ENCODE measurements around the gene EPHX1.
"Not testable (repeated sequence)": the region's sequence is repeated elsewhere in the genome, so short reads cannot be mapped to it uniquely, and the experiment has no call there.

EPHX1 gene

DNA sequence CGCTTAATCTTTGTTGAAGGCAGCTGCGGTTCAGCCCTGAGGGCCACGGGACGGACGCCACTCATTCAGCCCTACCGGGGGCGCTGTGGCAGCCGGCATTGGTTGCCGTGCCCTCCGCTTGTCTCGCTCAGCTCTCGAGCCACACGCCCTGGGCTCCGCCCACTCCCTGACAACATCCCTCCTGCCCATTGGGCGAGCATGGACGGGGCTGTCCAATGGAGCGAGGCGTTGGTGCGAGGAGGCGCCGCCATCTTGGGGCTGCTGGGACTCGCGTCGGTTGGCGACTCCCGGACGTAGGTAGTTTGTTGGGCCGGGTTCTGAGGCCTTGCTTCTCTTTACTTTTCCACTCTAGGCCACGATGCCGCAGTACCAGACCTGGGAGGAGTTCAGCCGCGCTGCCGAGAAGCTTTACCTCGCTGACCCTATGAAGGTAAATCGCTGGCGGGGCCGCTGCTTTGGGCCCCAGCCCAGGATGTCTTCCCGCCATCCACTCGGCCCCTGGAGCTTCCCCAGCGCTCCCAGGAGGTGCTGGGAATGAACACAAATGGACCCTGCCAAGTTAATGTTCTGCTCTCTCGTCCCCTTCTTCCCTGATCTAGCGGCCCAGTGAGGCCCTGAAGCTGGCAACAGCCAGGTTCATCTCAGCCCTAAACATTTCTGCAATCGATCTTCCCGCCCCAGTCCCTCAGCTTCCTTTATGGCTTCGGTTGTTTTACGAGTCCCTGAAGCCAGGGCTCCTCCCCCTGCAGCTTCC, 32.2 kb upstream of the EPHX1 start, which contains the start of gene SRP9:
TSS of gene SRP9 (plus strand) at position 244 of the 754 bp plus-strand sequence. CDS start at position 359, 115 bp downstream.
- DNase-seq, result peak; percentile 99

DNA sequence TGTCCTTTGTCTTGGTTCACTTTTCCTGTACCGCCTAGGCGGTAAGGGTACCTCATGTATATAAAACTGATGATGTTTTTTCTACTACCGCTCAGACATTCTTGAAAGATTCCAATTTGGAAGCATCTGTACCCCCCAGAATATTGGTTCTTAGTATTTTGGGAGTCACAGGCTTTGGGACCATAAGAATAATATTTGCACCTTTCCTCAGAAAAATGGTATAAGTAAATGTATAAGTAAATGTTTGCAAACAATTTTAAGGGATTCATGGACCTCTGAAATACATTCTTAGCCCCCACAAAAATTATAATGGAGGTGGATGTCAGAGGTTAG, 31.6 kb upstream of the EPHX1 start:
- no peak for DNase-seq

- peak; percentile 10 for DNase-seq
These were observed 30.8 kb upstream of the EPHX1 start for GRCh38 chr1:225779165-225779564.

DNA sequence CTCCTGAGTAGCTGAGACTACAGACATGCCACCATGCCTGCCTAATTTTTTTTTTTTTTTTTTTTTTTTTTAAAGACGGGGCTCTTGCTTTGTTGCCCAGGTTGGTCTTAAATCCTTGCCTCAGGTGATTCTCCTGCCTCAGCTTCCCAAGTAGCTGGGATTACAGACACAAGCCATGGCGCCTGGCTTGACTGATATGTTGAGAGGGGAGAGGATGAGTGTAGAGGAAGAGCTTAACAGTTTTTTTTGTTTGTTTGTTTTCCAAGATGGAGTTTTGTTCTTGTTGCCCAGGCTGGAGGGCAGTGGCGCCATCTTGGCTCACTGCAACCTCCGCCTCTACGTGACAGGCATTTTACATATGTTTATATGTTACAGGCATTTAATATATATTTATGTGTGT, 29.8 kb upstream of the EPHX1 start:
- DNase-seq, result no peak

- DNase-seq, result no peak
These were observed 29.3 kb upstream of the EPHX1 start for GRCh38 chr1:225780630-225781029.

DNA sequence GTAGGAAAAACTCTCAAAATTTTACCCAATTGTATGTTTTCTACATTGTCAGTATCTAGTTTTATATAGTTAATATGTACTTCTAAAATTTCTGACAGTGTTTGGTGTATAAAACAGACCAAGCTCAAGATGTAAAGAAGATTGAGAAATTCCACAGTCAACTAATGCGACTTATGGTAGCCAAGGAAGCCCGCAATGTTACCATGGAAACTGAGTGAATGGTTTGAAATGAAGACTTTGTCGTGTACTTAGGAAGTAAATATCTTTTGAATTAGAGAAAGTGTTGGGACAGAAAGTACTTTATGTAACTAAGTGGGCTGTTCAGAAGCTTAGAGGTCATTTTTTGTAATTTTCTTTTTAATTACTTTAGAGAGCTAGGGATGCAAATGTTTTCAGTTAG, 20.8 kb upstream of the EPHX1 start:
- not testable (repeated sequence) for DNase-seq

- no peak for DNase-seq
These were observed 15.0 kb upstream of the EPHX1 start for GRCh38 chr1:225794954-225795353.

DNA sequence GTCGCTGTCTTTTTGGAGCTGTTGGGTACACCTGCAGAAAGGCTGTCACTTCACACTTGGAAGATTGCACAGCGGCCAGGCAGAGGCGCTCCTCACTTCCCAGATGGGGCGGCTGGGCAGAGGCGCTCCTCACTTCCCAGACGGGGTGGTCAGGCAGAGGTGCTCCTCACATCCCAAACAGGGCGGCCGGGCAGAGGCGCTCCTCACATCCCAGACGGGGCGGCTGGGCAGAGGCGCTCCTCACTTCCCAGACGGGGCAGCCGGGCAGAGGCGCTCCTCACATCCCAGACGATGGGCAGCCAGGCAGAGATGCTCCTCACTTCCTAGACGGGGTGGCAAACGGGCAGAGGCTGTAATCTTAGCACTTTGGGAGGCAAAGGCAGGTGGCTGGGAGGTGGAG, 13.8 kb upstream of the EPHX1 start:
- not testable (repeated sequence) for DNase-seq

GRCh38 chr1:225801146-225801545, 8.8 kb upstream of the EPHX1 start:
- DNase-seq, result not testable (repeated sequence)

DNA sequence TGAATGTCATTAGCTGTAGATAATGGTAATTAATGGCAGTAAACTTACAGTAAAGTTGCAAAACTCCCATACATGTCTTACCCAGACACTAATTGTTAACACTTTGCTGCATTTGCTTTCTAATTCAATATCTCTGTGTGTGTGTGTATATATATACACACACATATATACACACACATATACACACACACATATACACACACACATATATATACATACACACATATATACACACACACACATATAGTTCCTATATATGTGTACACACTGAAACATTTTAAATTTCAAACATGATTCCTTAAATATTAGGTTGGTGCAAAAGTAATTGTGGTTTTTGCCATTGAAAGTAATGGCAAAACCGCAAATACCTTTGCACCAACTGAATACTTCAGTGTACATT, 3.7 kb upstream of the EPHX1 start:
- no peak for DNase-seq

GRCh38 chr1:225806736-225807135, 3.2 kb upstream of the EPHX1 start:
- DNase-seq, result not testable (repeated sequence)

GRCh38 chr1:225808136-225808535, 1.8 kb upstream of the EPHX1 start:
- no peak for DNase-seq

DNA sequence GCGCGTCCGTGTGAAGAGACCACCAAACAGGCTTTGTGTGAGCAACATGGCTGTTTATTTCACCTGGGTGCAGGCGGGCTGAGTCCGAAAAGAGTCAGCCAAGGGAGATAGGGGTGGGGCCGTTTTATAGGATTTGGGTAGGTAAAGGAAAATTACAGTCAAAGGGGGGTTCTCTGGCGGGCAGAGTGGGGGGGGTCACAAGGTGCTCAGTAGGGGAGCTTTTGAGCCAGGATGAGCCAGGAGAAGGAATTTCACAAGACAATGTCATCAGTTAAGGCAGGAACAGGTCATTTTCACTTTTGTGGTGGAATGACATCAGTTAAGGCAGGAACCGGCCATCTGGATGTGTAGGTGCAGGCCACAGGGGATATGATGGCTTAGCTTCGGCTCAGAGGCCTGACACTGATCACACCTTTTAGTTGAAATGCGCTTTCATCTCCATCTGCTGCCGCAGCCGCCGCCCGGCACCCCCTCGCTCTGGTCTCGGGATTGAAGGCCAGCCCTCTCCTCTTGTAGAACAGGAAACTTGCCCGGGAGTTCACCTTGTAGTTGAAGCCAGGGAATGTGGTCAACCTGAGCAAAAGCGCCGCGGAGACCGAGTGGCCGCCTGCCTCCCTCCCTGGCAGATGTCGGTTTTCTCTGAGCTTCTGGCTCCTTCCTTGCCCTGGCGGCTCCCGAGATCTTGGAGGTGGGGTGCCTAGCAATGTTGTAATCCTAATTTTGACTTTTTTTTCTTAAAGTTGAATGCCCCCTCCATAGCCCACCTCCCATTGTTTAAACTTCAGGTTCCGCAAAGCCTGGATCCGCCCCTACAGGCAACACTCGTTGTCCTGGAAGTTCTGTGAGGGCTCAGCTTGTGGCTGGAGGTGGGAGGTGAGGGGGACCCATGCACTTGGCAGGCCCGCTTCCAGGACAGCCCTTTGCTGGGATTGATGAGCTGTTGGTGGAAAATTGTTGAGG, 935 bp downstream of the EPHX1 start:
- DNase-seq, result not testable (repeated sequence)

- no peak for DNase-seq
These were observed 1.9 kb downstream of the EPHX1 start for GRCh38 chr1:225811622-225812487.

DNA sequence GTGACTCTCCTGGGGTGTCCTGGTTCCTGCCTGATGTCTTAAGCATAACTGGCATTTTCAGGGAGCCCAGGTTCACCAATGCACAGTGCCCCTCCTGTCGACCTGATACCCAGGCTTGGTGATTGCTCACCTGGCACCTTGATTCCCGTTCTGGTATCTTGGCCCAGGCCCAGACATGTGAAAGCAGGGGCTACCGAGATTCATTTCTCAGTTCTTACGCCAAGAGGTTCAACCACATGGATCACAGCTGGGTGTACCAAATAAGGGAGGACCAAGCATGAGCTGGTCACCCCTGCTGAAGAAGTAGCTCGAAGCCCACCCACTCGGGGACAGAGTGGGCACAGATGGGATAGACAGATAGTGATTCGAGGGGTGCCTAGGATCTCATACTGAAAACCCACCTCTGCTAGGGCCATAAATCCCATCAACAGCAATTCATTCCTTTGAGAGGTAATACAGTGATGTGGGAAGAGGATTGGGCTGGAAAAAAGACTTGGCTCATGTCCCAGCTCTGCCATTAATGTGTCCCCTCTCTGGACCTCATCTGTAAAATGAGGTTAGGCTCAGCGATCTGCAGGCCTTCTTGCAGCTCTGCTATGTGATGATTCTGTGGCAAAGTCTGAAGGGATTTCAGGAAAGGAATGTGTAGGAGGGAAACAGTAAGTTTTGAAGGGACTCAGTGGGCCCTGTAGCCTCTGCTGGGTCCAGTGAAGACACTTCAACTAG, 2.7 kb downstream of the EPHX1 start:
- DNase-seq, result no peak

GRCh38 chr1:225813214-225813964, 3.5 kb downstream of the EPHX1 start:
- no peak for DNase-seq

DNA sequence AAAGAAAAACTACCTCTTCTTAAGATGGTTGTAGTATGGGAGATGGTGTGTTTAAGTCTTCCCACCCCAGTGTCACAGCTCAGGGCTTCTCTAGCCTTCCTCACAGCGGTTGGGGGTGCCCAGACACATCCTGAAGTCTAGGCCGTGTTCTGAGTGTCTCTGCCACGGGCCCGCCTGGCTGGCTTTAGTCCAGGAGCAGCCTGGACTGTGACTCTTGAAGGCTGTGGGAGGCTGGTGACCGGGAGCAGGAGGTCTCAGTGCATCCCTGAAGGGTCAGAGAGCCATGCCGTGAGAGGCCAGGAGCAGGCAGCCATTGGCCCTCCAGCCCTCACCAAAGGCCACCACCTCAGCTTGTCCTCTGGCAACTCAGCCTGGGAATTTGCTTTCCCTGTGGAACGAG, 4.5 kb downstream of the EPHX1 start:
- DNase-seq, result no peak

- DNase-seq, result not testable (repeated sequence)
These were observed 5.2 kb downstream of the EPHX1 start for GRCh38 chr1:225815090-225815489.

DNA sequence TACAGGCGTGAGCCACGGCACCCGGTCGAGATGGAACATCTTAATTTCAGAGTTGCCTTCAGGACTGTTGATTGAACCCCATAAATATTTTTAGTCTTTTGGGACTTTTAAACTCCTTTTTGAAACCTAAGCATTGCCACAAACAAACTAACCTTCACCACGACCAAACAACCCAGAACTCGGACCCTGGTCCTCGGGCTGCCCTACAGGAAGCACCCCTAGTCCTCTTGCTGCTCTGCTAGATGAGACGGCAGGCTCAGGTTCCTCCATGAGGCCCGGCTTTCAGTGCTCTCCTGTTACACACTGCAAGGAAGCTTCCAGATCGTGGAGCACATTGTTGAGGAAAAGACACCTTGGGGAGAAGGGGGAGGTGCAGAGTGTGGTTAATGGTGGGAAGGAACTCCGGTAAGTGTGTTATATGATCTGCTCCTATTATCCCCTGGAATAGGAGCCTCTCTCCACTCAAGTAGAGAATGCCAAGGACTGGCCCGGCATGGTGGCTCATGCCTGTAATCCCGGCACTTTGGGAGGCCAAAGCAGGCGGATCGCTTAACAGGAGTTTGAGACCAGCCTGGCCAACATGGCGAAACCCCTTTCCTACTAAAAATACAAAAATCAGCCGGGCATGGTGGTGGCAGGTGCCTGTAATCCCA, 5.7 kb downstream of the EPHX1 start:
- no peak for DNase-seq

- no peak for DNase-seq
These were observed 7.0 kb downstream of the EPHX1 start for GRCh38 chr1:225816643-225817538.
